GM21786 (cell line): ENCODE measurements around the gene NAALADL2.
"Not testable (repeated sequence)": the region's sequence is repeated elsewhere in the genome, so short reads cannot be mapped to it uniquely, and the experiment has no call there.

ENCODE experiments used
- ATAC-seq: cut with Tn5 transposase; IDR thresholded peaks from one replicate; pipeline ENCODE4 v1.9.1; 2021; ENCODE audit not compliant: unreplicated experiment

The NAALADL2 gene

GRCh38 chr3:175528693-175529092 is 669.6 kb downstream of the NAALADL2 start:
- not testable (repeated sequence) for ATAC-seq

- ATAC-seq, result no peak
Measured at GRCh38 chr3:175535351-175535750, 676.2 kb downstream of the NAALADL2 start.

GRCh38 chr3:175546115-175546514 is 687.0 kb downstream of the NAALADL2 start:
- ATAC-seq, result no peak

DNA sequence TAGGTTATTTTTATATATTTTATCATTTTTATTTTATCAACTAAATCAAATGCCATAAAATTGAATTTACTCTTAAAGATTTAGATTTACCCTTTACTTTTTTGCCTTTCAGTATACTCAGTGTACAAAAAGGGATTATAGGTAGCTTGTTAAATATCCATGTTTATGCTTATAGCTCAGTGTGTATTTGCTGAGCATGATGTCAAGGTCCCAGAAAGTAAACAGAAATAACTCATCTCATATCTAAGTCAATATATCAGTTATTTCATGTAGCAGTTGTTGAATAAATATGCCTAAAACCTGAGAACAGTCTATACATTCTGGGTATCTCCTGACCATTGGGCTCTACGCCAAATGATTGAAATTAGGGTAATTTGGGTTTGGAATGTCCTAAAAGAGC is 693.8 kb downstream of the NAALADL2 start:
- no peak for ATAC-seq

GRCh38 chr3:175554801-175555200 is 695.7 kb downstream of the NAALADL2 start:
- ATAC-seq, result no peak

- ATAC-seq, result no peak
Measured at GRCh38 chr3:175558261-175558660, 699.1 kb downstream of the NAALADL2 start.

GRCh38 chr3:175564363-175564762 is 705.2 kb downstream of the NAALADL2 start:
- no peak for ATAC-seq

DNA sequence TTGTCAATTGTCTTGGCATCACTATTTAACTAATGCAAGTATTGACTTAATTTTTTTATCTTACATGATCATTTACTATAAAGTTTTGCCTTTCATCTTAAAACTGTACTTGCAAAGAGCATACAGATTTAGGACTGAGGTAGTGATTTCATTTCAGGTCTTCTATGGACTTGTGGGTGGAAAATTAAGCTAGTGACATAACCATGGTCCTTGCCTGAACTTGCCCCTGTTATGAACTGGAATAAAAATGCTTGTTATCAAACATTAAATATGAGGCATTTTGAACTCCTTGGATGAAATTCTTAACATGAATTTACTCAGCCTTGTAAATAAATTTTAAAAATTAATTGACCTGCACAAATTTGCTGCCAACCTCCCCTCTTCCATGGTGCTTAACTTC is 712.0 kb downstream of the NAALADL2 start:
- no peak for ATAC-seq

DNA sequence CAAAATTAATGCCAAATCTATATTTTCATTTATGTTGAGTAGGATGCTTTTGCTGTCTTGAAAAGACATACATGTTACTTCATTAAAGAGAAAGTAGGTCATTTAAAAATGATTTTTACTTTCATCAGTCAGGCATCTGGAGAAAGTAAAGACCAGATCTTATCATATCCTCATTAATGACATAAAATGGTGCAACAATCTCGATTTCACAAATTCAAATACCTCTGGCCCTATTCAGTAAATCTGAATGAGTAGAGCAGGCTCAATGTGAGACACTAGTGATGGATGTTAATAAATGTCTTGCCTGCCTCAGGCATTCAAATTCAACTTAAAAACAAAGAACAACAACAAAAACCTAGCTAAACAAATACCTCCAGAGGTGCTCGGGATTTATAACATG is 714.1 kb downstream of the NAALADL2 start:
- ATAC-seq, result no peak

DNA sequence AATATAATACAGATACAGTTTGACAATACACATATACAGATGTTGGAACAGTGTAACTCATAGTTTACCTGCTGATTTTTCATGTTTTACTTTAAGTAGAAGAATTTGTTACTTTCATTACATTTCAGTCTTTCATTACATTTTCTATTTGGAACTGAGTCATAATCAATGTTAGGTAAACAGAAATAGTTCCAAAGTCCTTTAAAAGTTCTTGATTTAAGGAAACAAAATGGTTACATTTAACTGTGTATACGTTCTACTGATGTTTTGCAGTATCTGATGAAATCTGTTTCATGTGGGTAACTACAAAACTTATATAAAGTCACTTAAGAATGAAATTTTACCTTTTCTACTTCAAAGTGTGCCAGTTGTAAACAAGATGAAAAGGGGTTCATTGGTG is 721.2 kb downstream of the NAALADL2 start:
- ATAC-seq, result no peak

DNA sequence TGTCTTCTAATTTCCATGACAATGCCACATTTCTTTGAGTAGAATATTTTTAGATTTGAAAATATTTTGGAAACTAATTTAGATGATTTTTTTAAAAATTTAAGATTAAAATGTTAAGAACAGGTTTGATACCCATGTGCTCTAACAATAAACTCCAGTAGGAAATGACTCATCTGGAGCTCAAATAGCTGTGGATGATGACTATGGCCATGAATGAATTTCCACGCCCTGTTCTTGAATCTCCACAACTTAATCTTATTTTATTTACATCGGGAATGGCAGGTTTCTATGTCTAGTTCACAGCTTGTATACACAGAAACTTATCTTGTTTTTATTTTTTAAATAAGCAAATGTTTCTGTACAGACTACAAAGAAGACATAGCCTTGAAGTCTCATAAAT is 726.8 kb downstream of the NAALADL2 start:
- ATAC-seq, result no peak

- ATAC-seq, result no peak
Measured at GRCh38 chr3:175590745-175591144, 731.6 kb downstream of the NAALADL2 start.

DNA sequence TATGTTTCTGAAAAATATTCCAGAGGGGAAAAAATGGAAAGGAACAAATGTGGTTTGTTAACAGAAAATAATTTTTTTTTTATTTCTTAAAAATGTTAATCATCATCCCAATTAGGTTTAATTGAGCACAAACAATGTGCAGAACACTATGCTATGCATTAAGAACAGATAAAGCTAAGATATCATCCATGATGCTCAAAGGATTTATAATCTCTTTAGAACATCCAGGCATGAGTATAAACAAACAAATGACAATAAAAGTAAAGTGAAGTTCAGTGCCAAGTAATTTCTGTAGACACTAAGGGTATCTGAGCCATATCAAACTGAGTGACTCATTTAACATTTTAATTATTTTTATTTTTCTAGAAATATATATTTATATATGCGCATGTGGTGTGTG is 732.2 kb downstream of the NAALADL2 start:
- ATAC-seq, result no peak

GRCh38 chr3:175593331-175593730 is 734.2 kb downstream of the NAALADL2 start:
- ATAC-seq, result no peak

GRCh38 chr3:175598740-175599139 is 739.6 kb downstream of the NAALADL2 start:
- no peak for ATAC-seq

DNA sequence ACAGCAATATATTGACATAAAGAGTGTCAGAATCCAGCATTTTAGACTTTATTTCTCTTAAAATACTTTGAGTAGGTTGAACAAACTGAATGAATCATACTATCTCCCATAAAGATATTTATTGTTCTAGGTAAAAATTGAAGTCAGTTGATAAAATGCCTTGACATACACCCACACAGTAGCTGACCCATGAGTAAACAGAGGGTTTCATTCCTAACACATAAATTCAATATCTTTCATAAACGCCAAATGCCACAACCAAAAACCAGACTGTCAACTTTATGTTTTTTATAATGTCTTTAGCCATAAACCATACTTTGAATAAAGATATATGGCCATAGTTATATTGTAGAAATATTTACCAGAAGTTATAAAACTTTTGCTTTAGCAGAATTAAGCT is 742.4 kb downstream of the NAALADL2 start:
- no peak for ATAC-seq

- ATAC-seq, result no peak
Measured at GRCh38 chr3:175605851-175606250, 746.7 kb downstream of the NAALADL2 start.

GRCh38 chr3:175606650-175607318 is 747.6 kb downstream of the NAALADL2 start:
- ATAC-seq, result no peak

DNA sequence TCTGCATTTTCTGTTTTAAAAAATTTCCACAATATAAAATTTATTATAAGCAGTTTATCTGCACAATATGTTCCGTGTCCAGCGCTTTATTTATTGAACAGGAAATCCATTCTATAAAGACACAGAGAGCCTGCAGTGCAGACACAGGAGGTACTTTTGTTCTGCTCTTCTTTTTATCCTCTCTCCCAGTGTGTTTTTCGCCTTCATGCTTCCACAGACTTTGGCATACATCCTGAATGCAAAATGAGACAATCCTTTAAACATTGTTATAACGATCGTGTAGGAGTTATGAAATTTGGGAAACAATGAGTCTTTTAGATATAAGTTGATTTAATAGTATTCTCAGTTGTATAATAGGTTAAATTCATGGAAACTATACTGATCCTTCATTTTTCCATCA is 749.2 kb downstream of the NAALADL2 start:
- no peak for ATAC-seq

DNA sequence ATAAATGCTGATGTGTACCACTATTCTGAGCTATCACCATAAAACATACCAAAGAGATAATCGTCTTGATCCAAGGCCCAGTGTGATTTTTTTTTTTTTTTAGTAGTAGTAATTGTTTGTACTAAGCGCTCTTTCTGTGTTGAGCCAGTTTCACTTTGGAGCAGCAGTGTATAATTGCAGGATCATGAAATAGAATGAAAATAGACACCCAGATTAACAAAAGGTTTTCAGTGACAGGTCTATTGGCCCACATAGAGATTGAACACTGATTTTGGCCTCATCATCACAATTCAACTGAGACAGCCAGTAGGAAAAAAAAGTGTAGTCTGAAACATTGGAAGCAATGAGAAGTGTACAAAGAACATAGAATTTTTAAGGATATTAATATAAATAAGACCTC is 749.8 kb downstream of the NAALADL2 start:
- ATAC-seq, result no peak

GRCh38 chr3:175612487-175613196 is 753.5 kb downstream of the NAALADL2 start:
- ATAC-seq, result no peak

DNA sequence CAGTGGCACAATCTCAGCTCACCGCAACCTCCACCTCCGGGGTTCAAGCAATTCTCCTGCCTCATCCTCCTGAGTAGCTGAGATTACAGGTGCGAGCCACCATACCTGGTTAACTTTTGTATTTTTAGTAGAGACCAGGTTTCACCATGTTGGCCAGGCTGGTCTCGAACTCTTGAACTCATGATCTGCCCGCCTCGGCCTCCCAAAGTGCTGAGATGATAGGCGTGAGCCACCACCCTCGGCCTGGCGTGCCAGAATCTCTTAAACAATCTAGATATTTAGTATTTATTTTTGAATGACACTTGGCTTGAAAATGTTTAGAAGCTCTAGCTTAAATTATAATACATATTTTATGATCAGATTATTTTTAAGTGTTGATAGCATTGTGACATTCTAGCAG is 755.0 kb downstream of the NAALADL2 start:
- ATAC-seq, result not testable (repeated sequence)

- no peak for ATAC-seq
Measured at GRCh38 chr3:175617247-175617646, 758.1 kb downstream of the NAALADL2 start.
